HG03442 (cell line): ENCODE results near the gene ARFGEF2.
"Not testable (repeated sequence)": the region's sequence is repeated elsewhere in the genome, so short reads cannot be mapped to it uniquely, and the experiment has no call there.

Experiments
- ATAC-seq: cut with Tn5 transposase; IDR thresholded peaks from one replicate; pipeline ENCODE4 v1.9.1; 2021; ENCODE audit warnings: mild to moderate bottlenecking, moderate library complexity; ENCODE audit not compliant: unreplicated experiment

ARFGEF2 gene

DNA sequence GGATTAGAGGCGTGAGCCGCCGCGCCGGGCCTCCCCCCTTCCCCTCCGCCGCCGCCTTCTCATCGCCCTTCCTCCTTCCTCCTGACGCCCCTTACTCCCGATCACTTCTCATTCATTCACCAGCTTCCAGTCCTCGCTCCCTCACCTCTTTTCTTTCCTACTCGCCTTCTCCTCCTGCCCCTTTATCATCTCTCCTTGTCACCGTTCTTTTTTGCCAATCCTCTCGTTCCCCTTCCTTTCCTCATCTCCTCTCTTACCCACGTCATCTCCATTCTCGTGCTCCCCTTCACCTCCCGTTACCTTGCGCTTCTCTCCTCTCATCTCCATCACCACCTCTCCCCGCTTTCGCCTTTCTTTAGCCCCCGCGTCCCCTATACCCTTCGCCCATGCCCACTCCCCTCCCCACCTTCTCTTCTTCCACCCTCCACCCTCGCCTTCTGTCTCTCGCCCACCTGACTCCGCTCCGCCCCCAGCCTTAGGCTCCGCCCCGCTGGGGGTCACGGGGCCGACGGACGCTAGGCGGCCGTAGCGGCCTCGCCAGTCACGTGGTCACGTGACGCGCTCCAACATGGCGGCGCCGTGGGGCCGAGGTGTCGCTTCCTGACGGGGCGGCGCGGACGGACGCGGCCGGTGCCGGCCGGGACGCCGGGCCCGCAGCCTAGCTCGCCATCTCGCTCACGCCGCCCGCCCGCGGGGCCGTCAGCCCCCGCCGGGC is at the start of gene ARFGEF2:
TSS of gene ARFGEF2 (plus strand) at position 544 of the 715 bp plus-strand sequence. CDS start 179 bp downstream, outside the sequence.
- ATAC-seq = peak; percentile 74

DNA sequence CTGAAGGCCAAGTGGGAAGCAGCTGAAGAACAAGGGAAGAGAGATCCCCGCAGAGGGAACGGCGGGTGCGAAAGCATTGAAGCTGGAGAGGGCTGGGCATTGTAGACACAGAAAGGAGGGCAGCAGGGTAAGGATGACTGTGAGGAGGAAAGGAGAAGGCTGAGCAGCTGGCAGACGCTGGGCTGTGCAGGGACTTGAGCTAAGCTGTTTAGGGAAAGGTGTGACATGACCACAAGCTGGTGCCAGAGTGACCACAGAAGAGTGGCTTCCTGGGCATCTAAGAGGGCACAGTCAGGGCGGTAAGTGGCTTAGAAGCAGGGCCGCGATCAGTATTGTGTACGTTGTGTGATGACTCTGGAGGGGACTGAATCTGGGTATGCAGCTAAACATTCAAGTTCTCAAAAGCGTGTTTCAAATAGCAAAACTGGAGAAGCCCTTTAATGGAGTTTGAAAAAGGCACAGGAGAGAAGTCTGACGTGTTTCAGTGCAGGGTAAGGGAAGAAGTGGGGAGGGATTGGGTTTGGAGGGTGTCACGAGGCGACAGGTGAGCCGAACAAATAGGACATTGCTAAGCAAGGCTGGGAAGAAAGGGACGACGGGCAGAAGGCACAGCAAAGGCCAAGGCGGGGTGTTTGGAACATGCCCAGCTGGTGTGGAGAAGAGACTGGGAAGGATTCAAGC is 46.1 kb upstream of the ARFGEF2 start:
- no peak for ATAC-seq

- no peak for ATAC-seq
Observed at GRCh38 chr20:48875914-48876240, 45.6 kb upstream of the ARFGEF2 start.

GRCh38 chr20:48877304-48877703 is 44.2 kb upstream of the ARFGEF2 start:
- ATAC-seq = no peak

- no peak for ATAC-seq
Observed at GRCh38 chr20:48878534-48879248, 42.8 kb upstream of the ARFGEF2 start.

DNA sequence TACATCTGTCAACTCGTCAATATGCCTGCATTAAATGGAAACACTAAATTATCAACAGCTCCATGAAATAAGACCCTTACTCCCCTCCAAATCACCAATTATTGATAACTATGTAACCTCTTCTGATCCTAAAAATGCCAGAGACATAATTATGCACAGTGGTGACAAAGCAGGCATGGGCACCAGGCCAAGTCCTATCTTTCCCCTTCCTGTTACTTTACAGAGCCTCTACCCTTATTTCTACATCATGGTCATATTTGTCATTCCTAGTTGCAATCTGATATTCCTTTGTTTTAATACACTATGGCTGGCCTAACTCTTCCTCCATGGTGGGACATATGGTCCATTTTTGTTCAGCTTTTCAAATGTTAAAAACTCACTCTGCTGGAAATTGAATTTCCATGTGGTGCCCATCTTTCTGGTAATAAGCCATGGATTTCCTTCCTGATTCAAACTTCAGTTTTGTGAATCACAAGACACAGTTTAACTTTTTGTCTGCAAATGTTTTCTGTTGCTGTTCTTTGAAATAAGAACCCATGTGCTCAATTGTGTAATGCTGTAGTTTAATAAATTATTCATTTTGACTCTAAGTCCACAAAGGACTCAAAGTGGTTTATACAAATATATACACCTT is 41.8 kb upstream of the ARFGEF2 start:
- ATAC-seq = no peak

GRCh38 chr20:48880331-48880730 is 41.2 kb upstream of the ARFGEF2 start:
- no peak for ATAC-seq

DNA sequence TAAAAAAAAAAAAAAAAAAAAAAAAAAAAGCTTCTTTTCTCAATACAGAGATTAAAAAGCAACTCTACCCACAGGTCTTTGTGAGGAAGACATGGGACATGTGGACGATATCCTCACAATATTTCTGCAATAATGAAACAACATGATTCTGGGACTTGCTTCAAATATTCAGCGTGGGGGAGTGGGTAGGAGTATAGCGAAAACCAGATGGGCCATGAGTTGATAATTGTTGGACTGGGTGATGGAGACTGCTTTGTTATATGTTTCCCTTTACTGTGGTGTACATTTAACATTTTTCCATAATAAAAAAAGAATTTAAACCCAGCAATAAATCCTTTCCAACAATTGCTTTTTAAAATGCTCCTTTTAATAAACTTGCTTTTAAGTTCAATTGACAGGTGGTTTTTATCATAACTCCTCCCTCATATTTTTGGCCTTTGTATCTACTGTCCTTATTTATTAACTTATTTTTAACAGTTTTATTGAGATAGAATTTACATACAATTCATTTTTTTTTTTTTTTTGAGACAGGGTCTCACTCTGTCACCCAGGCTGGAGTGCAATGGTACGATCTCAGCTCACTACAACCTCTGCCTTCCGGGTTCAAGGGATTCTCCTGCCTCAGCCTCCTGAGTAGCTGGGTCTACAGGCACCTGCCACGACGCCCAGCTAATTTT is 40.4 kb upstream of the ARFGEF2 start:
- ATAC-seq = no peak

DNA sequence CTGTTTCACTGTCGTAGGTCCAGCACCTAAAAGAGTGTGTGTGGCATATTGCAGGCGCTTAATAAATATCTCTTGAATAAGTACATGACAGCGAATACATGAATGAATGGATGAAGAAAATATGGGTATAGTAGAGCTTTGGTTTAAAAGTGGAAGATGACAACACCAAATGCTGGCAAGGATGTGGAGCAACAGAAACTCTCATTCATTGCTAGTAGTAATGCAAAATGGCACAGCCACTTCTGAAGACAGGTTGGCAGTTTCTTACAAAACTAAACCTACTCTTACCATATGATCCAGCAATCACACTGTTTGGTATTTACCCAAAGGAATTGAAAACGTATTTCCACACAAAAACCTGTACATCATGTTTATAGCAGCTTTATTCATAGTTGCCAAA is 36.3 kb upstream of the ARFGEF2 start:
- ATAC-seq = no peak

GRCh38 chr20:48886194-48886593 is 35.3 kb upstream of the ARFGEF2 start:
- ATAC-seq = no peak

DNA sequence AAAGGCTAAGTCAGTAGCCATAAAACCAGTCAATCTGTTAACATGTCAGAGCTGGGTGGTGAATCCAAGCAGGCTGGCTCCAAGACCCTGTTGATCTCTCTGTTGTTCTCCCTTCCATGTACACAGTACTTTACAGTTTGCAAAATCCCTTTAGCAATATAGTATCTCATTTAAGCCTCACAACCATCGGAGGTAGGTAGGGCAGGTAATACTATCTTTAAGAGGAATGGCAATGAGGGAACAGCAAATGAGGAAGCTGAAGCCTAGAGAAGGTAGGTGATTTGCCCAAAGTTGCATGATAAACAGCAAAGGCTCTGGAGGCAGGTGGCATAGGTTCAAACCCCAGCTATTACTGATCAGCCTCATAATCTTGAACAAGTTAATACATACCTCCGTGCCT is 34.7 kb upstream of the ARFGEF2 start:
- ATAC-seq = no peak

- ATAC-seq = not testable (repeated sequence)
Observed at GRCh38 chr20:48888517-48888916, 33.0 kb upstream of the ARFGEF2 start.

- no peak for ATAC-seq
Observed at GRCh38 chr20:48889140-48889790, 32.2 kb upstream of the ARFGEF2 start.

- ATAC-seq = no peak
Observed at GRCh38 chr20:48891235-48892048, 30.1 kb upstream of the ARFGEF2 start.

DNA sequence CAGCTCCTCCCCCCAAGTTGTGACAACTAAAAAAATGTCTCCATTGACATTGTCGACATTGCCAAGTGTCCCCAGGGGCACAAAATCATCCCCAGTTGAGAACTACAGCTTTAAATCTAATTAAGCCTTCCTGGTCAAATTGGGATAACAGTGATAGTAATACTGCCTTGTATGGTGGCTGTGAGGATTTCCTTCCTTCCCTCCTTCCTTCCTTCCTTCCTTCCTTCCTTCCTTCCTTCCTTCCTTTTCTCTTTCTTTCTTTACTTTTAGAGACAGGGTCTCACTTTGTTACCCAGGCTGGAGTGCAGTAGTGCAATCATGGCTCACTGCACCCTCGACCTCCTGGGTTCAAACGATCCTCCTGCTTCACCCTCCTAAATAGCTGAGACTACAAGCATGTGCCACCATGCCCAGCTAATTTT is 29.5 kb upstream of the ARFGEF2 start:
- no peak for ATAC-seq

- no peak for ATAC-seq
Observed at GRCh38 chr20:48892891-48893290, 28.6 kb upstream of the ARFGEF2 start.

DNA sequence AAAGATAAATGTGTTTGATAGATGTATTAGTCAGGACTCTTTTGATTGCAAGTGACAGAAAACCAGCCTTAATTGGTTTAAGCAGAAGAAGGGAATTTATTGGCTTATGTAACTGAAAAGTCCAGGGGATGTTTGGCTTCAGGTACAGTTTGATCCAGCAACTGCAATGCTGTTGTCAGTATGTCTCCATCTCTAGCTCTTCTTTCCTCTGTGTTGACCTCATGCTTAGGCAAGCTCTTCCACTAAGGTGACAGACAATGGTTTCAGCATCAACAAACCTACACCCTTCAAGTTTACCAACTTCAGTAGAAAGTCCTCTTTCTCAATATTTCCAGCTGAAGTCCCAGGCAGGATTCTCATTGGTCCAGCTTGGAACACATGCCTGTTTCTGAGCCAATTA is 28.1 kb upstream of the ARFGEF2 start:
- ATAC-seq = no peak

GRCh38 chr20:48897305-48898010 is 24.1 kb upstream of the ARFGEF2 start:
- ATAC-seq = no peak

- ATAC-seq = no peak
Observed at GRCh38 chr20:48898210-48898609, 23.3 kb upstream of the ARFGEF2 start.
